Activated T-cell treated with anti-CD3 and anti-CD28 coated beads for 4 hours (primary cell): Measurements from ENCODE around the gene RASL11A.
"Not testable (repeated sequence)": the region's sequence is repeated elsewhere in the genome, so short reads cannot be mapped to it uniquely, and the experiment has no call there.

Experiments used
- DNase-seq: peaks from one replicate; pipeline ENCODE4 v3.0.0-alpha.2; 2020

RASL11A gene, protein sequence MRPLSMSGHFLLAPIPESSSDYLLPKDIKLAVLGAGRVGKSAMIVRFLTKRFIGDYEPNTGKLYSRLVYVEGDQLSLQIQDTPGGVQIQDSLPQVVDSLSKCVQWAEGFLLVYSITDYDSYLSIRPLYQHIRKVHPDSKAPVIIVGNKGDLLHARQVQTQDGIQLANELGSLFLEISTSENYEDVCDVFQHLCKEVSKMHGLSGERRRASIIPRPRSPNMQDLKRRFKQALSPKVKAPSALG

DNA sequence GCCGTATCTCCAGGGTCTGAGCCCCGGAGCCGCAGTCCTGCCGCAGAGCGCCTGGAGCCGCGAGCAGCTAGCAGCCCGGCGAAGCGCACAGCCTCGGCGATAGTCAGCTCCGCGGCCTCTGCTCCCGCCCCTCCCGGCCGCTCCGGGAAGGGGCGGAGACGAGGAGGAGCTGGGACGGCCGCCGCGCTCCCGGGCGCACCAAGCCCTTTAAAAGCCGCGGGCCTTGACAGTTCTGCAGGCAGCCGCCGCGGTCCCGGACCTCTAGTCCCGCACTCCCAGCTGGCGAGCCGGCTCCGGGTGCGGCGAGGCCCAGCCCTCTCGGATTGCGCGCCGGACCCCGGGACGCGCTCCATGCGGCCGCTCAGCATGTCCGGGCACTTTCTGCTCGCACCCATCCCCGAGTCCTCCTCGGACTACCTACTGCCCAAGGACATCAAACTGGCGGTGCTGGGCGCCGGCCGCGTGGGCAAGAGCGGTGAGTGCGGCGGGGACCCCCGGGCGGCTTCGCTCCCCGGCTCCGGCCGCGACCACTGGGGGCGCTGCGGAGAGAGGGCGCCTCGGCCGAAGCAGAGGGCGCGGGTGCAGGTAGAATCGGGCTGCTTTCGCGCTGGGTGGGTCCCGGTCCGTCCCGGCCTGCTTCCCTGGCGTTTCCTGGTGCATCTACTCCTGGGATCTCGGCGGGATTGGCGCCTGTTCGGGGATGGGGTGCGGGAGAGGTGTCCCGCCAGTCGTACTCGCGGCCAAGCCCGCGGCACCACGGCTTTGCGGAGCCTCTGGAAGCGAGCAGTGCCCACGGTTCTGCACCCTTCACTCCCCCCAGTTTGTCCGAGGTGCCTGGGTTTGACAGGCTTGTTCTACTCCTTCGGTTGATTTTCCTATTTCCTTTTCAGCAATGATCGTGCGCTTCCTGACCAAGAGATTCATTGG lies at the start of gene RASL11A:
Gene RASL11A, plus strand, starts transcription at position 237 of the 927 bp plus-strand sequence. Its CDS starts 115 bp downstream, at position 352.
- DNase-seq = peak; percentile 71

DNA sequence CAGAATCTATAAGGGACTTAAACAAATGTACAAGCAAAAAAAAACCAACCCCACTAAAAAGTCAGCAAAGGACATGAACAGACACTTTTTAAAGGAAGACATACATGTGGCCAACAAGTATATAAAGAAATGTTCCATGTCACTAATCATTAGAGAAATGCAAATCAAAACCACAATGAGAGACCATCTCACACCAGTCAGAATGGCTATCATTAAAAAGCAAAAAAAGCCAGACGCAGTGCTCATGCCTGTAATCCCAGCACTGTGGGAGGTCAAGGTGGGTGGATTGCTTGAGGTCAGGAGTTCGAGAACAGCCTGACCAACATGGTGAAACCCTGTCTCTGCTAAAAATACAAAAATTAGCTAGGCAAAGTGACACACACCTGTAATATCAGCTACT lies 48.5 kb upstream of the RASL11A start:
- DNase-seq = not testable (repeated sequence)

DNA sequence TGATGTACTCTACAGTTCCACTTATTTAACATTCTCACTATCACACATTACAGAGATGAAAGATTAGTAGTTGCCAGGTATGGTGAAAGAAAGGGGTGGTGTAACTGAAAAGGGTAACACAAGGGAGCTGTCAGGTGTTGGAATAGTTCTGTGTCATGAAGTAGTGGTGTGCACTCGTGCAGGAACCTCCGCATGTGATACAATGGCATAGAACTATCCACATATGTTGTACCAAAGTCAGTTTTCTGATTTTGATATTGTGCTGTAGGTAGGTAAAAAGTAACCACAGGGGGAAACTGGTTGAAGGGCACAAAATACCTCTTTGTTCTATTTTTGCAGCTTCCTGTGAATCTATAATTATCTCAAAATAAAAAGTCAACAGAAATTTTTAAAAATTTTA lies 43.6 kb upstream of the RASL11A start:
- no peak for DNase-seq

DNA sequence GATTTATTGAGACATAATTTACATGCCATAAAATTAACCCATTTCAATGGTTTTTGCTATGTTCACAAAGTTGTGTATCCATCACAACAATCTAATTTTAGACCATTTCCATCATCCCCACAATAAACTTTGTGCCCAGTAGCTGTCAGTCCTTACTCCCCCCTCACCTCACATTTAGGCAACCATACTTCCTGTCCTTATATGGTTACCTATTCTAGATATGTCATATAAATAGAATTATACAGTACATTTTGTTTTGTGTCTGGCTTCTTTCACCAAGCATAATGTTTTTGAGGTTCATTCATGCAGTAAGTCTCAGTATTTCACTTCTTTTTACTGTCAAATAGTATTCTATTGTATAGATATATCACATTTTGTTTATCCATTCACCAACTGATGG lies 42.5 kb upstream of the RASL11A start:
- DNase-seq = no peak

DNA sequence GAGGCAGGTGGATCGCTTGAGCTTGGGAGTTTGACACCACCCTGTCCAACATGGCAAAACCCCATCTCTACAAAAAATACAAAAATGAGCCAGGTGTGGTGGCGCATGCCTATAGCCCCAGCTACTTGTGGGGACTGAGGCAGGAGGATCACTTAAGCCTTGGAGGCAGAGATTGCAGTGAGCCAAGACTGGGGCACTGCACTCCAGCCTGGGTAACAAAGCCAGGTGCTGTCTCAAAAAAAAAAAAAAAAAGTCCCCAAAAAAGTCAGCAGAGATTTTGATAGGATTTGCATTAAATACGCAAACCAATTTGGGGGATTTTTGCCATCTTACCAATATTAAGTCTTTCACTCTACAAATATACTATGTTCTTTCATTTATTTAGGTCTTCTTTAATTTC lies 41.0 kb upstream of the RASL11A start:
- no peak for DNase-seq

DNA sequence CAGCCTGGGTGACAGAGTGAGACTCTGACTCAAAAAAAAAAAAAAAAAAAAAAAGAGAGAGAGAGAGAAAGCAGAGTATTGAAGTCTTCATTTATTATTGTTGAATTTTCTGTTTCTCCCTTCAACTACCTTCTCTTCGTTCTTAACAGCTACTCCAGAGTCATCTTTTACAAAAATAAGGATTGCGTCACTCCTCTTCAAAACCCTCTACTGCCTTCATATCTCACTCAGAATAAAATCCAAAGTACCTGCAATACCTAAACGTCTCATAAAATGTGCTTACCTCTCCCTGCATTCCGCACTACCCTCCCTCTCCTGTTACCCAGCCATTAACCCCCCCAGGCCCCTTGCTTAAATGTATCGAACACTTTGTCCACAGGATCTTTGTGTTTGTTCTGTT lies 36.7 kb upstream of the RASL11A start:
- DNase-seq = no peak

DNA sequence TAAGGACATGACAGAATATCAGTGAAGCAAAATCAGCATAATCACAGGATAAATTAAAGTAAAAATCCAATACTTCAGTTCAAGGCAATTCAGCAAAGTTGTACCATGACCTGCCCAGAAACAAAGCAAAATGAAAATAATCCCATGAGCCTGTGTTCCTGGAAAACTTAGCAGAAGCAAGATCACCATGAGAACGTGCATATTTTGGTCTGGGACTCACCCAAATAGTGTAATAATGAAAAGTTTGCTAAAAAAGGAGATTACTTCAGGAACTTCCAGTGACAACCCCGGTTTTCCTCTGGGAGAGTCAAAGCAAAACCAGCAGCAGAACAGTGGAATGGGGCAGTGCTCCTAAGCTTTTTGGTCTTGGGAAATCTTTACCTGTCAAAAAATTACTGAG lies 34.2 kb upstream of the RASL11A start:
- DNase-seq = no peak

DNA sequence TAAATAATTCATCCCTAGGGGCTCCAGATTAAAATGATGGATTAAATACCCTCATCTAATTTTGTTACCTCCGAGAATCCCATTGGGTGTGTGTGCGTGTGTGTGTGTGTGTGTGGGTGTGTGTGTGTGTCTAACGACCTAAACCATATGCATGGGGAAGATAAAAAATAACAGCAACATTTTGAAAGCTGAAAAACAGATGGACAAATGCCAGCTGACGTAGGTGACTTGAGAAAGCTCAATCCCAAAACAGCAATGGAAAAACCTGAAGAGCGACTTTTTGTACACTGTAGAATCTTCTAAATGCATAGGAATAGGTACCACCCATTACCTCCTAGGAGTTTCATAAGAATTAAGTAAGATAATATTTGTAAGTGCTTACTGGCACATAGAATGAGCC lies 27.9 kb upstream of the RASL11A start:
- no peak for DNase-seq

DNA sequence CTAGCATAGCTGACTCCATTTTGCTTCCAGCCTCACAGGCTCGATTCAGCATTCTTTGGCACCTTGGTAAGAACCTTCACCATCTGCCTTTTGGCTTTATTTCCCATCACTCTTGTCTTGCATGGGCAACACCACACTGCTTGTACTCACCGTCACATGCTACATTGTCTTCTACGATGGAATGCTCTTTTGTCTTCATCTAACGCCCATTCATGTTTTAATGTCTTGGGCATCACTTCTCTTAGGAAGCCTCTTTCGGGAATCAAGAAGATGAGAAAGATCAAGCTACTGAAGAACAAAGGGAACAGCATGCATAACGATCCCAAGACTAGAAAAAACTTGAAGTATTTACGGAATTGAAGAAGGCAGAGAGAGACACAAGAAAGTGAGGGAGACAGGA lies 25.0 kb upstream of the RASL11A start:
- no peak for DNase-seq

DNA sequence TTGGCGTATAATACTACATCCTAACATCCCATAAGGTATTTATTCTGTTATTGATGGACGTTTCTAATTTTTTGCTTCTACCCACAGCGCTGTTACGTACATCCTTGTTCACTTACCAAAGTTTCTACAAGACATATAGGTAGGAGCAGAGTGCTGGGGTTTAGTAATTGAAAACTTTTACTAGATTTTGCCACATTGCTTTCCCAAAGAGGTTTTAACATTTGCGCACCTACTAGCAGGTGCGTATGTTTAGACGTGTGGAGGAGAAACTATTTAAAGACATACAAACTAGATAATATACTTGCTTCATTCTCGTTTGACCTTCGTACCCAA lies 19.8 kb upstream of the RASL11A start:
- no peak for DNase-seq

DNA sequence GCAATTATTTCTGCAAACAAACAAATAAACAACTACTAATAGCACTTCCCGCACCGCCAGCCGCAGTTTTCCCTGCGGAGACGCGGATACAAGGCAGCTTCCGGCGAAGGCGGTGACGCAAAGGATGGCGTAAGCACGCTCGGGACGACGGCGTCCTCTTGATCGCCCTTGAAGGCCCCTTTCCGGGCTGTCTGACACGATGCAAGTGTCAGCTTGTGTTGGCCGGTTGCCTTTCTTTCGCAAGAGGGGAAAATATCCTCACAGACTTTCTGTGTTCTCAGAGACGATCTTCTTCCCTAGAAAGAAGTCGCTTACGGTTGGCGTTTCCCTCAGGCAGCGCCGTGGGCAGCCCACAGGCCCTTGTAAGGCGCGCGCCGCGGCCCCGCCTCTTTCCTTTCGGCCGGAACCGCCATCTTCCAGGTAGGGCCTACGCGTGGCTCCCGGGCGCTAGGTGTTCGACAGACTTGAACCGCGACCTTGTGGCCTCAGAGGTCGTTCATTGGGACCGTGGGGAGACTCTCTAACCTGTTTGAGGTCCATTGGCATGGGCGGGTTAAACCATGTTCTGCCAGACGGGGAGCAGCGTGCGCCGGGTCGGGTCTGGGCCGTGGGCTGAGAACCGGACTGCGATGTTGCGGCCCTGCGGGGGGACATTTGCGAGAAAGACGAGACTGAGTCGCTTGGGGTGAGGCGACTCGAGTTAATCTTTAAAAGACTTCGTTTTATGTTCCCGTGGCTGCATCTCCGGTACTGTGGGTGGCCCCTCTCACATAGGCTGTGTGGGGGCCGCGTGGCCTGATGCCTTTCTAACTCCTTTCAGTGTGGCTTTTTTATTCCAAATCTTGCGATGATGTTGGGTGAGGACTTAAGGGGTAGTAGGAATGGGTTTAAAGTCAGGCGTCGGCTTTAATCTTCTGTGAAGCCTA lies 19.2 kb upstream of the RASL11A start, which contains the start of gene RPL21:
Gene RPL21, plus strand, starts transcription at position 393 of the 926 bp plus-strand sequence. CDS start 2,219 bp downstream, outside the sequence.
- peak; percentile 85 for DNase-seq

DNA sequence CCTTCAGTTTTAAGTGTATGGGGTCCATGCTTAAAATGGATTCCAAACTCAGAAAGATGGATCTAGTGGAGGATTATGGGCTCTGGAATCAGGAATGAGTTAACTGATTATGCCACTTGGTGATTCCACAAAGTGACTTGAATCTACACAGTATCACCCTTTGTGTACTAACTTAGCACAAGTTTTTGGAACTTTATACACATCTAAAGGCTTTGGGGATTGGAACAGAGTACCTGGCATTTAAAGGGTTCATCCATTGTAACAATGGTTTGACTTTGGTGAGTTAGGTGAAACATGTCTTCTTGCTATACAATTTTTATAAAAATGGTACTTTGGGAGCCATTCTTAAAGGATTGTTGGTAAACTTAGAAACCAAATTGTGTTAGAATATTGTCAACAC lies 18.2 kb upstream of the RASL11A start:
- DNase-seq = no peak

DNA sequence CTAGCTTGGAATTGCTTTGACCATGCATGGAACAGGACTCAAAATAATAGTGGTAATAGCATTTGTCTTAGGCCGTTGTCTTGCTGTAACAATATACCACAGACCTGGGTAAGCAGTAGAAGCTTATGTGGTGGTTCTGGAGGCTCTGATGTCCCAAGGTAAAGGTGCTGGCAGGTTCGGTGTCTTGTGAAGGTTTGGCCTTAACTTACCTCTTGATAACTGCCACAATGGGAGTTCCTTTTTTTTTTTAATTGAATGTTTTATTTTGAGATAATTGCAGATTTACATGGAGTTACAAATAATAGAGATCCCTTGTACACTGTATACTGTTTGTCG lies 13.4 kb upstream of the RASL11A start:
- DNase-seq = no peak

DNA sequence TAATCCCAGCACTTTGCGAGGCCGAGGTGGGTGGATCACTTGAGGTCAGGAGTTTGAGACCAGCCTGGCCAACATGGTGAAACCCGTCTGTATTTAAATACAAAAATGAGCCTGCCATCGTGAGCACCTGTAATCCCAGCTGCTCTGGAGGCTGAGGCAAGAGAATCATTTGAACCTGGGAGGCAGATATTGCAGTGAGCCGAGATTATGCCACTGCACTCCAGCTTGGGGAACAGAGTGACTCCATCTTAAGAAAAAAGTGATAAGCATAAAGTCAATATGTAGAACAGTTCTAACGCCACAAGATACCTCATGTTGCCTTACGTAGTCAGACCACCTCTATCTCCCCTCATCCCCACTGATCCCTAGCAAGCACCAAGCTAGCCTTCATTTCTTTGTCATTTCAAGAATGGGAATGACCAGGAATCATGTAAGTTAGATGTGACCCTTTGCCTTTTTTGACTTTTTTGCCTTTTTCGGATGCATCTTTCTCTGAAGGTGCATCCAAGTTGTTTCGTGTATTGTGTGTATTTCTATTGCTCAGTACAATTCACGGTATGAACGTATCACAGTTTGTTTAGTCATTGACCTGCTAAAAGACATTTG lies 12.9 kb upstream of the RASL11A start:
- DNase-seq = no peak

DNA sequence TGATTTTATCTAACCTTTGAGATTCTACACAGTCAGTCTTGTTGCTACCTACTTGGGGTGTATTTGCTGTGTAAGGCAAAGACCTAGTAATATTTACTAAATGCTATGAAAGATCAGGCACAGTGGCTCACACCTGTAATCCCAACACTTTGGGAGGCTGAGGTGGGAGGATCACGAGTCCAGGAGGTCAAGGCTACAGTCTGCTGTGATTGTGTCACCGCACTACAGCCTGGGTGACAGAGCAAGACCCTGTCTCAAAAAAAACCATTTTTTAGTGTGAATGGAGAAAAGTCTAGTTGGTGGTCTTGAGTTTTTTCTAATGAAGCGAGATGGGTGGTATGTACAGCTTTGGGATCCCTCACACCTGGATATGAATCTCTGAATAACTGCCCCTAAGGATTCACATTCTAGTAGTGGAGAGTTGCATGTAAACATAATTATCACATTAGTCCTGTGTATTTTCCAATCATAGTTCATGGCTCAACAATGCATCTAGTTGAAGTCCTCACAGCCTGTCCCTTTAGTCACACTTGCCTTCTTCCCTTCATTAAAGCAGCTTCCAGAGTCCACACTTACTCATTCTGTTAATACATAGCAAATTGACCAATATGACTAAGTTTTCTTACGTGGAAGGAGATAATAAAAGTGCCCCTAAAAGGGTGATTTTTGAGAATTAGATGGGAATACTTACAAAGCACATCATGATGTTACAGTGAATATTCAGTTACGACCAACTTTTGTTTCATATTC lies 11.8 kb upstream of the RASL11A start:
- DNase-seq = no peak

DNA sequence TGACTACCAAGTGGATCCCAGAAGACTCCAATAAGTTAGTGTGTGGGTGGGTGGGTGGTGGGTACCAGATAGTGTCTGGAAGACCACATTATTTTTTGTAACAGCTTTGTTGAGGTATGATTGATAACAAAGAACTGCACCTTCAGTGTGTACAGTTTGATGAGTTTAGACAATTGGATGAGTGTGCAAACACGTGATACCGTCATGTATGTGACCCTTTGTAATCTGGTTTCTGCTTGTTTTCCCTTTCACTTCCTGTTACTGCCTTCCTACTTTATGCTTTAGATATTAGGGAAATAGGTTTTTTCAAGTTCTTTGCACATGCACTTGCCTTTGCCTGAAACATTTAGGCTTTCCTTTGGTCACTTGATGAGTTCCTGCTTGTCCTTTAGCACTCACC lies 10.8 kb upstream of the RASL11A start:
- DNase-seq = no peak

DNA sequence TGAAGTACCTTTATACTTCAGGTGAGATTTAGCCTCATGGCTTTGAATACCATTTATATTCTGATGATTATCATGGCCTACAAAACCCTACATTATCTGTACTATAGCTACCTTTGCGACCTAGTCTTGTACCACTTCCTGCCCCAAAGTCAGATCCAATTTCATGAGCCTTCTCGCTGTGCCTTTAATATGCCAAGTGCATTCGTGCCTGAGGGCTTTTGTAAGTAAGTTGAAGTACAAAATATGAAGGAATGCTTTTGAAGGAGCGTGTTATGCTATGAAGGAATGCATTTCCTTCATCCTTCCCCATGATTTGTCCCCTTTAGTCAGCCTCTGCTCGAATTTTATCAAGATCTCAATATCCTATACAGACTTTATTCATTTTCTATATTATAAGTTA lies 9.2 kb upstream of the RASL11A start:
- no peak for DNase-seq

DNA sequence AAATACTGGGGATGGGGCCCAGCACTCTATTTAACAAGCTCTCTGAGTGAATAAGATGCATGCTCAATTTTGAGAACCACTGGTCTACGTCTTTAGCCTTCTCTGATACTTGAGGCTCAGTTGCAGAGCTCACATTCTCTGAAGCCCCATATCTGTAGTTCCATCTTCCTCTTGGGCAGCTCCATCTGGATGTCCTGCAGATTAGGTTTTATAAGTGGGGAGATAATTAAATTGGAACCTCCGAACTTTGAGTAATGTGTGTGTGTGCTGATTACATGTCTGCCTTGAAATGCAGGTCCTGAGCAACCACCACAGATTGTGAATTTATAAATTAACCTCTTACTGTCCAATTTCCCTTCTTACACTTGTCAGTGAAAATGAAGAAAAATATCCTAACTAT lies 7.2 kb upstream of the RASL11A start:
- no peak for DNase-seq

DNA sequence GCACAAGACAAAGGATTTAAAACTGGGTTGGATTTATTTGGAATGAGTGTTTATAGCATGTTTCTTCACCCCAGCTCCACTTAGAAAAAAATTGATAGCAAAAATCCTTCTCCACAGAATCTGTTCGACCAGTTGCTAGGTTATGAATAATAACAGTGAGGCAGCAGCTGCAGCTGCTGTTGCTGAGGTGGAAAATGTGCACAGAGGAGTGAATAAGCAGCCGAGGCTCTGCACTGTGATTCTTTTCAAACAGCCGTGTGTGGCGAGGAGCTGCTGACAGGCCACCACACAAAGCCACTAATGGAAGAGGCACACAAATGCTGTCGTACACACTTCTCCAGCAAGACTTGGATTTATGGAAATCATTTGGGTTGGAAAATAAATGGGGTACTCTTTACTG lies 6.4 kb upstream of the RASL11A start:
- DNase-seq = no peak

DNA sequence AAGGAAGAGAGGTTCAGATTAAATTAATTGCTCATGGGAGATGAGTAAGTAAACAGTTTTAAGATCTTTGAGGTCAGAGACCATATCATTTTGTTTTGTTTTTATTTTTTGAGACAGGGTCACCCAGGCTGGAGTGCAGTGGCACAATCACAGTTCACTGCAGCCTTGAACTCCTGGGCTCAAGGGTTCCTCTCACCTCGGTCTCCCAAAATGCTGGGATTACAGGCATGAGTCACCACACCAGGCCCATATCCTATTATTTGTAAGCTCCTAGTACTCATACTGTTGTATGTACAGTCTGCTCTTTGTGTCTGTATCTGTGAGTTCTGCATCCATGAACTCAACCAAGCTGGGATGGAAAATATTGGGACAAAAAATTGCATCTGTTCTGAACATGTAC lies 6.0 kb upstream of the RASL11A start:
- DNase-seq = no peak

DNA sequence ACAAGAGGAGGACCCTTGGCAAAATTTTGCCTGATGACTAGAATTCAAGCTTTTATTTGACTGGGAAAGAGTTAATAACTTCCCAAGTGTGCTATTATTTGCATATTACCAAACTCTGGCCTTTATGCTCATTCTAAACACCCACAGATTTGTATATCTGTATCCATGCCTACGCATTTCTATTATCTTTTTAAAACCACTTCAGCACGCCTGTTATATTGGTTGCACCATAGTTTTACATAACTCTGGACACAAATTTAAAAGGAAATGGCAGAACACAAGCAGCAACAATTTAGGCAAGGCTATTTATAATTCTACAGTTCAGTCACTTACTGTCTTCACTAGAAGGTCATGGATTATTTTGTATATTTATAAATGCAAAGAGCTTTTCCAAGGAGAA lies 3.7 kb upstream of the RASL11A start:
- DNase-seq = no peak

DNA sequence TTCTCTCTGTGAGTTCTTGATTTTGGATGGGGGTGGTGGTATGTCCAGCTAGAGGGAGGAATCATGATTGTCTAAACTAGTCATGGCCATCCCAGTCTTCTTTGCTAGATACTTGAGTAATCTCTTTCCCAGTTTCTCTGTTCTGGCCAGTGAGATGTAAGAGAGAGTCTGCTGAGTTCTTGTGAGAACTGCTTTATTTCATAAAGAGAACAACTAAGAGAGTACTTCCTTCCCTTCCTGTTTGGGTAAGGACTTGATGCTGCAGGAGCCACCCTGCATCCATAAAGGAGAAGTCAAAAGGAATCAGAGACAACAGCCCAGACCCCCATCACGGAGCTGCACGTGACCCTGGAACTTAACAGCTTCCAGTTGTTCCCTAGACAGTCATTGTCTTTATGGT lies 3.0 kb upstream of the RASL11A start:
- no peak for DNase-seq
